ENCODE results near the gene GPR32. TPM values are rescaled to one million over a fixed set of nuclear protein-coding genes. Genes with fewer than 3 reads are reported as not detected.
"Not testable (repeated sequence)": the region's sequence is repeated elsewhere in the genome, so short reads cannot be mapped to it uniquely, and the experiment has no call there.

GPR32 gene
- total RNA-seq, 1 donor from 2014 or later: not detected

GRCh38 chr19:50739914-50740426, 30.3 kb upstream of the GPR32 start:
- DNase-seq (ENCODE audit: extremely low spot score, unreplicated experiment): no peak
- no peak overlapping the region for H3K27ac Mint-ChIP-seq (ENCODE audit: unreplicated experiment)
- H3K36me3 Mint-ChIP-seq (ENCODE audit: unreplicated experiment): no peaks in the 10 kb centered on the region
- peaks cover 8% of the 10 kb centered on the region for H3K27me3 Mint-ChIP-seq (ENCODE audit: unreplicated experiment)
- H3K4me1 Mint-ChIP-seq (ENCODE audit: unreplicated experiment): no peaks in the 10 kb centered on the region
- no peak for TF ChIP-seq CTCF (IDR thresholded peaks at IDR 0.05)
- no peak overlapping the region for H3K4me3 Mint-ChIP-seq (ENCODE audit: unreplicated experiment)
- H3K9me3 Mint-ChIP-seq (ENCODE audit: unreplicated experiment): no peaks in the 10 kb centered on the region

GRCh38 chr19:50741179-50741933, 28.9 kb upstream of the GPR32 start:
- no peak for DNase-seq (ENCODE audit: extremely low spot score, unreplicated experiment)
- H3K27me3 Mint-ChIP-seq (ENCODE audit: unreplicated experiment): peaks cover 7% of the 10 kb centered on the region
- no peak overlapping the region for H3K4me3 Mint-ChIP-seq (ENCODE audit: unreplicated experiment)
- no peaks in the 10 kb centered on the region for H3K36me3 Mint-ChIP-seq (ENCODE audit: unreplicated experiment)
- no peaks in the 10 kb centered on the region for H3K9me3 Mint-ChIP-seq (ENCODE audit: unreplicated experiment)
- TF ChIP-seq CTCF (IDR thresholded peaks at IDR 0.05): no peak
- no peaks in the 10 kb centered on the region for H3K4me1 Mint-ChIP-seq (ENCODE audit: unreplicated experiment)
- no peak overlapping the region for H3K27ac Mint-ChIP-seq (ENCODE audit: unreplicated experiment)

GRCh38 chr19:50743537-50743936, 26.7 kb upstream of the GPR32 start:
- H3K27me3 Mint-ChIP-seq (ENCODE audit: unreplicated experiment): peaks cover 5% of the 10 kb centered on the region

GRCh38 chr19:50745221-50745620, 25.0 kb upstream of the GPR32 start:
- H3K9me3 Mint-ChIP-seq (ENCODE audit: unreplicated experiment): no peaks in the 10 kb centered on the region
- no peak overlapping the region for H3K4me3 Mint-ChIP-seq (ENCODE audit: unreplicated experiment)
- no peak for TF ChIP-seq CTCF (IDR thresholded peaks at IDR 0.05)
- no peaks in the 10 kb centered on the region for H3K36me3 Mint-ChIP-seq (ENCODE audit: unreplicated experiment)
- H3K27ac Mint-ChIP-seq (ENCODE audit: unreplicated experiment): no peak overlapping the region
- H3K27me3 Mint-ChIP-seq (ENCODE audit: unreplicated experiment): no peaks in the 10 kb centered on the region
- DNase-seq (ENCODE audit: extremely low spot score, unreplicated experiment): no peak
- no peaks in the 10 kb centered on the region for H3K4me1 Mint-ChIP-seq (ENCODE audit: unreplicated experiment)

More at GRCh38 chr19:50743537-50743936, 26.7 kb upstream of the GPR32 start:
- no peak for TF ChIP-seq CTCF (IDR thresholded peaks at IDR 0.05)
- DNase-seq (ENCODE audit: extremely low spot score, unreplicated experiment): no peak
- H3K4me3 Mint-ChIP-seq (ENCODE audit: unreplicated experiment): no peak overlapping the region
- H3K36me3 Mint-ChIP-seq (ENCODE audit: unreplicated experiment): no peaks in the 10 kb centered on the region
- H3K27ac Mint-ChIP-seq (ENCODE audit: unreplicated experiment): no peak overlapping the region
- no peaks in the 10 kb centered on the region for H3K9me3 Mint-ChIP-seq (ENCODE audit: unreplicated experiment)
- H3K4me1 Mint-ChIP-seq (ENCODE audit: unreplicated experiment): no peaks in the 10 kb centered on the region

- not testable (repeated sequence) for H3K4me3 Mint-ChIP-seq (ENCODE audit: unreplicated experiment); H3K27me3 Mint-ChIP-seq (ENCODE audit: unreplicated experiment); H3K27ac Mint-ChIP-seq (ENCODE audit: unreplicated experiment); H3K4me1 Mint-ChIP-seq (ENCODE audit: unreplicated experiment); H3K36me3 Mint-ChIP-seq (ENCODE audit: unreplicated experiment); DNase-seq (ENCODE audit: extremely low spot score, unreplicated experiment); H3K9me3 Mint-ChIP-seq (ENCODE audit: unreplicated experiment)
Measured at GRCh38 chr19:50747141-50747540, 23.1 kb upstream of the GPR32 start.

All from osteocyte (in vitro differentiated cells).